Measurements from ENCODE around the gene BNIPL.

DNA sequence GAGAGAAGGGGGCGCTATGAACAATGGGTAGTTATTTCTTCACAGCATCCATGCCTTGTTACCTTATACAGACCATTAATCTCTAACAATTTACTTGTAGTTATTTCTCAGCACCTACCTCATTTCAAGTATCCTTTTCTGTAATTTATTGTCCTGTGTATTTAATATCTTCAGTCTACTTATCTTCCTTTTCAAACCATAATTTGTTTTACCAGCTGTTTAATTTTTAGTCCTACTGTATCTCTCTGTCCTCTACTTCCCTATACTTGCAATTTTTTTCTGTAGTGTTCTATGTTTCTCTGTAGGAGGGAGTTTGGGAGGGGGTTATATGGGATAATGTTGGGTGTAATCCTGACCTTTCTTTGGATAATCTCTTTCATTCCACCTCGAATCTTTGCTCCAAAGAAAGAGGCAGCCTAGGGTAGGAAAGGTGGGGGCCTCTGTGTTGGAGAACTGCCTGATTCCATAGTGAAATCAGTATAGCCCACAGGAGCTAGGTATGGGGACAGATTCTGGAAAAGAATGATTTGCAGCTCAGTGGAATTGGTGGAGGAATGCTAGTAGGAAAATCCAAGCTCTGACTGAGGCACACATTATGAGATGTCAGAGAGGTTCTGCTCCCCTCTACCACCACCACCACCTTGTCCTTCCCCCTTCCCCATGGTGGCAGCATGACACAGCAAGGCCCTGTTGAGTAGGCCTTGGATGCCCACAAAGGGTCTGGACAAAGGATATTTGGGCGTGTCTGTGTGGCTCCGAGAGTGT, 24.5 kb downstream of the BNIPL start:
- TF ChIP-seq, protein P1, sequence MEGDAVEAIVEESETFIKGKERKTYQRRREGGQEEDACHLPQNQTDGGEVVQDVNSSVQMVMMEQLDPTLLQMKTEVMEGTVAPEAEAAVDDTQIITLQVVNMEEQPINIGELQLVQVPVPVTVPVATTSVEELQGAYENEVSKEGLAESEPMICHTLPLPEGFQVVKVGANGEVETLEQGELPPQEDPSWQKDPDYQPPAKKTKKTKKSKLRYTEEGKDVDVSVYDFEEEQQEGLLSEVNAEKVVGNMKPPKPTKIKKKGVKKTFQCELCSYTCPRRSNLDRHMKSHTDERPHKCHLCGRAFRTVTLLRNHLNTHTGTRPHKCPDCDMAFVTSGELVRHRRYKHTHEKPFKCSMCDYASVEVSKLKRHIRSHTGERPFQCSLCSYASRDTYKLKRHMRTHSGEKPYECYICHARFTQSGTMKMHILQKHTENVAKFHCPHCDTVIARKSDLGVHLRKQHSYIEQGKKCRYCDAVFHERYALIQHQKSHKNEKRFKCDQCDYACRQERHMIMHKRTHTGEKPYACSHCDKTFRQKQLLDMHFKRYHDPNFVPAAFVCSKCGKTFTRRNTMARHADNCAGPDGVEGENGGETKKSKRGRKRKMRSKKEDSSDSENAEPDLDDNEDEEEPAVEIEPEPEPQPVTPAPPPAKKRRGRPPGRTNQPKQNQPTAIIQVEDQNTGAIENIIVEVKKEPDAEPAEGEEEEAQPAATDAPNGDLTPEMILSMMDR (IDR thresholded peaks at IDR 0.05) = no peak
- no peak for TF ChIP-seq POLR2AphosphoS5 (IDR thresholded peaks at IDR 0.05)
- no peak for TF ChIP-seq POLR2A (IDR thresholded peaks at IDR 0.05)
